ENCODE results near the gene BLOC1S1. TPM values are rescaled to one million over a fixed set of nuclear protein-coding genes. Genes with fewer than 3 reads are reported as not detected.

The BLOC1S1 gene
- total and polyA plus RNA-seq, 9 of the 15 experiments (the other 6 are each of a cell fraction or from before 2014, with no cell fraction given) = 75.2 to 161 (median 98.8) TPM

GRCh38 chr12:55746913-55747231 is 31.0 kb downstream of the BLOC1S1 start (continued):
- no peak for TF ChIP-seq GABPB2 (CRISPR knock-in tag; conservative IDR thresholded peaks at IDR 0.05)

GRCh38 chr12:55748230-55748993 is 32.6 kb downstream of the BLOC1S1 start:
- ChIA-PET CTCF (ENCODE audit: low intra/inter-chr PET ratio) (no interaction called here), POLR2A (interaction anchor here (0.6 to 2.8 kb wide), 7 partner anchors 9 to 1792 kb away, joined by 3 to 15 read pairs (median 4); partner anchors contain the start of gene RAB5B)
- intact Hi-C loops (cut with micrococcal nuclease) = no loop called here
- H3K9ac ChIP-seq (ENCODE audit: insufficient read depth in 1 of 2, low read depth in 2 of 2, low read length in 2 of 2) = no peak overlapping the region
- FAIRE-seq (no peak), DNase-seq (ENCODE audit: extremely low read depth in 1 of 4, low spot score in 3 of 4) (no peak), ATAC-seq (no peak)
- no peak overlapping the region for H2AFZ ChIP-seq (ENCODE audit: low read depth, low read length)
- TF ChIP-seq TCF3 (CRISPR knock-in tag; IDR thresholded peaks at IDR 0.05) = no peak
- TF ChIP-seq THAP7 (CRISPR knock-in tag; IDR thresholded peaks at IDR 0.05) = no peak
- no peak for TF ChIP-seq IRF9 (tag; IDR thresholded peaks at IDR 0.05)
- no peak for TF ChIP-seq ZBTB17 (CRISPR knock-in tag; IDR thresholded peaks at IDR 0.05)
- peak; percentile 31; the same call in 1 of the 2 replicates for TF ChIP-seq POLR2AphosphoS2 (IDR thresholded peaks at IDR 0.05; ENCODE audit: low read length)
- peak; percentile 60 for TF ChIP-seq POLR2G (IDR thresholded peaks at IDR 0.05; ENCODE audit: low read depth, low read length)
- peak; percentile 66; the same call in 1 of the 2 replicates for TF ChIP-seq SPI1 (IDR thresholded peaks at IDR 0.05; ENCODE audit: borderline replicate concordance, low read depth, low read length)
- peaks cover 71% of the 10 kb centered on the region for H3K36me3 ChIP-seq (ENCODE audit: control insufficient read depth, insufficient read depth, low read length)
- no peaks in the 10 kb centered on the region for H3K9me3 ChIP-seq (replicated peaks; ENCODE audit: control insufficient read depth, insufficient read depth, low read depth, low read length)
- BruUV-seq (replicated peaks) = no TSS peak
- no peaks in the 10 kb centered on the region for H3K9me1 ChIP-seq (ENCODE audit: control insufficient read depth, insufficient read depth, low read length)
- H3K4me3 ChIP-seq = no peak overlapping the region
- in situ Hi-C loops (cut with MboI) = no loop called here
- H3K79me2 ChIP-seq (ENCODE audit: control insufficient read depth, insufficient read depth, low read length) = peaks cover 38% of the 10 kb centered on the region
- H4K20me1 ChIP-seq (replicated peaks; ENCODE audit: control insufficient read depth, insufficient read depth, low read length) = no peaks in the 10 kb centered on the region
- H3K4me1 ChIP-seq (replicated peaks in 1 of 2; ENCODE audit: control insufficient read depth in 2 of 2, insufficient read depth in 2 of 2, low read length in 2 of 2) = peaks cover 29 to 32% of the 10 kb centered on the region in 2 experiments
- no peak overlapping the region for H3K27ac ChIP-seq (ENCODE audit: extremely low read depth, low read depth, low read length)
- H3K4me2 ChIP-seq (ENCODE audit: insufficient read depth, low read length) = no peak overlapping the region
- 95% methylated on average over 13 of the region's 18 CpGs for WGBS (ENCODE audit: insufficient coverage, low coverage, missing lambda C conversion rate)
- no peaks in the 10 kb centered on the region for H3K27me3 ChIP-seq (ENCODE audit: control insufficient read depth in 2 of 2, insufficient read depth in 2 of 2, low read length in 2 of 2)
